Upper lobe of right lung (tissue), 1 donor: ENCODE results near the gene ADGRG6. TPM values are rescaled to one million over a fixed set of nuclear protein-coding genes. Genes with fewer than 3 reads are reported as not detected.

Experiments used
- ATAC-seq: fragments of 200-7000 bp; cut with Tn5 transposase; one replicate; pipeline ENCODE4 v1.9.1; 2020; ENCODE audit warnings: mild to moderate bottlenecking, moderate library complexity
- DNase-seq: peaks from one replicate; pipeline ENCODE4 v3.0.0-alpha.2; 2020
- H3K27ac ChIP-seq: fragments of 200-600 bp; one replicate; pipeline ENCODE4 v1.8.0; 2022
- H3K27me3 ChIP-seq: fragments of 200-600 bp; one replicate; pipeline ENCODE4 v1.8.0; 2022; ENCODE audit warnings: mild to moderate bottlenecking
- H3K36me3 ChIP-seq: fragments of 200-600 bp; one replicate; pipeline ENCODE4 v1.8.0; 2022
- H3K4me1 ChIP-seq: fragments of 200-600 bp; one replicate; pipeline ENCODE4 v1.8.0; 2022
- H3K4me3 ChIP-seq: fragments of 200-600 bp; one replicate; pipeline ENCODE4 v1.8.0; 2022; ENCODE audit warnings: mild to moderate bottlenecking
- H3K9me3 ChIP-seq: fragments of 200-600 bp; one replicate; pipeline ENCODE4 v1.8.0; 2022
- intact Hi-C: fragments of 100-400 bp; cut with DNase I; formaldehyde crosslinking; loops from one replicate; pipeline ENCODE4 v1.11.0; 2022
- total RNA-seq: library from RNA; stranded (reverse); fragmentation: NEBNext Ultra II Directional; extraction: Animal tissue kit (Norgen Biotek cat#: 25700); gene quantifications from one replicate; pipeline ENCODE4 v1.2.1, GENCODE V29; 2021
- TF ChIP-seq, protein P1 (sequence below): fragments of 200-600 bp; IDR thresholded peaks from one replicate; pipeline ENCODE4 v1.8.0; 2022; ENCODE audit warnings: antibody characterized with exemption
- donor health status: DM: no; HTN: yes; CAD: no; lungs with severe emphysema.

The ADGRG6 gene
- total RNA-seq, 1 donor from 2014 or later, result 47.6 TPM

DNA sequence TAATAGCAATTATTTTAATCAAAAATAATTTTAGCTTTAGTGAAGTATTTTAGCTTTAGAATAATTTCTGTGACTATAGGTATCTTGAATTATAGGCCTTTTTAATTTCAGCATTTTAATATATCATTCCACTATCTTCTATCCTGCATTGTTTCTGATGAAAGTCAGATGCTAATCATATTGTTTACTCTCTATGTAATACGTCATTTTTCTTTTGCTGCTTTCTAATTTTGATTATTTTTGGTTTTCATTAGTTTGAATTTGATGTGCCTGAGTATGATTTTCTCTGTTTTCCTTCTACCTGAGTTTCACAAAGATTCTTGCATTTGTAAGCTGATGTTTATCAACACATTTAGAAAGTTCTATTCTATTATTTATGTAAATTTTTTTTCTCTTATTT, 17.4 kb upstream of the ADGRG6 start:
- ATAC-seq (no peak), DNase-seq (no peak)
- Histone ChIP-seq H3K4me1 (no peaks in the 10 kb centered on the region), H3K4me3 (no peak overlapping the region), H3K36me3 (no peaks in the 10 kb centered on the region), H3K27me3 (no peaks in the 10 kb centered on the region), H3K9me3 (peaks cover 5% of the 10 kb centered on the region), H3K27ac (no peak overlapping the region)
- intact Hi-C loops, result no loop called here
- TF ChIP-seq, protein P1, sequence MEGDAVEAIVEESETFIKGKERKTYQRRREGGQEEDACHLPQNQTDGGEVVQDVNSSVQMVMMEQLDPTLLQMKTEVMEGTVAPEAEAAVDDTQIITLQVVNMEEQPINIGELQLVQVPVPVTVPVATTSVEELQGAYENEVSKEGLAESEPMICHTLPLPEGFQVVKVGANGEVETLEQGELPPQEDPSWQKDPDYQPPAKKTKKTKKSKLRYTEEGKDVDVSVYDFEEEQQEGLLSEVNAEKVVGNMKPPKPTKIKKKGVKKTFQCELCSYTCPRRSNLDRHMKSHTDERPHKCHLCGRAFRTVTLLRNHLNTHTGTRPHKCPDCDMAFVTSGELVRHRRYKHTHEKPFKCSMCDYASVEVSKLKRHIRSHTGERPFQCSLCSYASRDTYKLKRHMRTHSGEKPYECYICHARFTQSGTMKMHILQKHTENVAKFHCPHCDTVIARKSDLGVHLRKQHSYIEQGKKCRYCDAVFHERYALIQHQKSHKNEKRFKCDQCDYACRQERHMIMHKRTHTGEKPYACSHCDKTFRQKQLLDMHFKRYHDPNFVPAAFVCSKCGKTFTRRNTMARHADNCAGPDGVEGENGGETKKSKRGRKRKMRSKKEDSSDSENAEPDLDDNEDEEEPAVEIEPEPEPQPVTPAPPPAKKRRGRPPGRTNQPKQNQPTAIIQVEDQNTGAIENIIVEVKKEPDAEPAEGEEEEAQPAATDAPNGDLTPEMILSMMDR, result no peak

DNA sequence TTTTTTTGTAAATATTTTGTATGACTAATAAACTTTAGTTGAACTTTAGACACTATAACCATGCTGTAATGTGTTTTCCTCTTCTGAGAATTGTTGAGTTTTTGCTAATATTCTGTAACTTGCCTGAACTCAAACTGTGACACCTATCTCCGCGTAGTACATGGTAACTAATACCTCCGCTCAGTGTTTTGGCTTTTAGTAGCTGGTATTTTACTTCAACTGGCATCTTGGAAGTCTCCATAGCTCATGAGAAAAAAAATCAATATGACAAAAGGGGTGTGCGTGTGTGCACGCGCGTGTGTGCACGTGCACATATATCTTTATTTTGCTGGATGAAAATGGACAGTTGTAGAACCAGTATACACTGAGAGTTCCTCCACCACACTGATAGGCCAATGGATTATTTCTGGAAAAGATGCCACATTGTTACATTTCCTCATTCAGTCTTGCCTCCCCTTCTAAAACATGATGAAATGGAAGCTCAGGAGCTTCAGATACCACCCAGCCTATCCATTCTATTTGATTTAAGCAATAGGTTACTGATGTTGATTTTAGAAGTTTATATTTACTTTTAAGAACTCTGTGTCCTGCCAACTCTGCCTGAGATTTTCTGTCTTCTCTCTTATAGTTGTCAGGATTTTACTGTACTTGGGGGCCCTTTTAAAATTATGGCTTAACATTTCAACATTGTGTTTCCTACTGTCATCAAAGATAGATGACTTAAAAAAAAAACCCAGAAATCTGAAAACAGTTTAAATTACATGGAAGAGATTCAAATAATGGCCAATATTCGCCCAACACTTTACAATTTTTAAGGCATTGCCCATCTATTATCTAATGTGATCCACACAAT, 16.3 kb upstream of the ADGRG6 start:
- Histone ChIP-seq H3K9me3 (peaks cover 5% of the 10 kb centered on the region), H3K4me3 (no peak overlapping the region), H3K36me3 (no peaks in the 10 kb centered on the region), H3K4me1 (no peaks in the 10 kb centered on the region), H3K27me3 (no peaks in the 10 kb centered on the region), H3K27ac (no peak overlapping the region)
- TF ChIP-seq, protein P1, result no peak
- intact Hi-C loops, result no loop called here
- ATAC-seq (no peak), DNase-seq (no peak)

DNA sequence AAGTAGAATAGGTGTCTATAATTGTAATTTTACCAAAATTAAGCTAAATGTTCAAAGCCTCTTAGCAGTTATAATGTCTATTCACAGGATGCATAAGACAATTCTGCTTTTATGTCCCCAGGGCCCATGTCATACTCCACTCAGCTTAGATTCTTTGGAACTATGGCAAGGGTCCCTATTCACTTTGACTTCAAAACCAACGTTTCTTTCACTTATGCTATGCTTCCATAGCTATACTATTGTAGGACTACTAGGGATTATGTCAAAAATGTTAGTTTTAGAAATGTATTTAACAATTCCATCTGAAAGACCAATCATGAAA, 15.8 kb upstream of the ADGRG6 start:
- TF ChIP-seq, protein P1, result no peak
- H3K27me3 ChIP-seq, result no peaks in the 10 kb centered on the region
- H3K36me3 ChIP-seq, result no peaks in the 10 kb centered on the region
- H3K4me3 ChIP-seq, result no peak overlapping the region
- intact Hi-C loops, result no loop called here
- no peak overlapping the region for H3K27ac ChIP-seq
- ATAC-seq, result no peak
- H3K9me3 ChIP-seq, result peaks cover 4% of the 10 kb centered on the region
- no peak for DNase-seq
- no peaks in the 10 kb centered on the region for H3K4me1 ChIP-seq

DNA sequence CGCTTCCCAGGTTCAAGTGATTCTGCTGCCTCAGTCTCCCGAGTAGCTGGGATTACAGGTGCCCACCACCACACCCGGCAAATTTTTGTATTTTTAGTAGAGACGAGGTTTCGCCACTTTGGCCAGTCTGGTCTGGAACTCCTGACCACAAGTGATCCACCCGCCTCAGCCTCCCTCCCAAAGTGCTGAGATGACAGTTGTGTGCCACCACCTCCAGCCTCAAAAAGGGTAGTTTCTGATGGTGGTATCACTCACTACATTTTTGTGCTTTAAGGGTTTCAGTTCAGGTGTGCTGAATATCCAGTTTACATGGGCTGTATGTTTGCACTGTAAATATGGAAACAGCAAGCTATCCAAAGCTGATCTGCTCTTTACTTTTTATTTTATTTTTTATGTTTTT, 12.1 kb upstream of the ADGRG6 start:
- intact Hi-C loops, result no loop called here
- Histone ChIP-seq H3K27ac (no peak overlapping the region), H3K36me3 (no peaks in the 10 kb centered on the region), H3K4me3 (no peak overlapping the region), H3K27me3 (no peaks in the 10 kb centered on the region), H3K4me1 (no peaks in the 10 kb centered on the region), H3K9me3 (no peaks in the 10 kb centered on the region)
- DNase-seq (no peak), ATAC-seq (no peak)
- TF ChIP-seq, protein P1, result no peak

DNA sequence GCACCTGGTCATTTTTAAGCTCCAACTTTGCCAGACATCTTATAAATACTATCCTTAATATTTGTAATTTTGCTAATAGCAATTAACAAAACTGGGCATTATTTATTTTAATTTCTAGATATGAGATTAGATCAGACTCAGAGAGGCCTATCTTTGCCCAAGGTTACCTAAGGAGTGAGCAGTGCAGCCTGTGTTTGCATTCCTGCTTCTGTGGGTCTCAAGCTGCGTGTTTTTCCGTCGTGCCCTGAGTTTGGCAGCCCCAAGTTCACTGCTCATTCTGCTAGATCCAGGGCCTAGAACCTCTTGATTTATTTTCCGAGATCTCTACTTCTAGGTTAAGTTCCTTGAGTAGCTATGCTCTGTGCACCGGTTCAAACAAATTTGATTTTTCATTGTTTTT, 11.0 kb upstream of the ADGRG6 start:
- H3K9me3 ChIP-seq, result no peaks in the 10 kb centered on the region
- no peak overlapping the region for H3K27ac ChIP-seq
- TF ChIP-seq, protein P1, result no peak
- intact Hi-C loops, result no loop called here
- ATAC-seq (no peak), DNase-seq (no peak)
- H3K36me3 ChIP-seq, result no peaks in the 10 kb centered on the region
- H3K4me1 ChIP-seq, result no peaks in the 10 kb centered on the region
- H3K4me3 ChIP-seq, result no peak overlapping the region
- H3K27me3 ChIP-seq, result no peaks in the 10 kb centered on the region

DNA sequence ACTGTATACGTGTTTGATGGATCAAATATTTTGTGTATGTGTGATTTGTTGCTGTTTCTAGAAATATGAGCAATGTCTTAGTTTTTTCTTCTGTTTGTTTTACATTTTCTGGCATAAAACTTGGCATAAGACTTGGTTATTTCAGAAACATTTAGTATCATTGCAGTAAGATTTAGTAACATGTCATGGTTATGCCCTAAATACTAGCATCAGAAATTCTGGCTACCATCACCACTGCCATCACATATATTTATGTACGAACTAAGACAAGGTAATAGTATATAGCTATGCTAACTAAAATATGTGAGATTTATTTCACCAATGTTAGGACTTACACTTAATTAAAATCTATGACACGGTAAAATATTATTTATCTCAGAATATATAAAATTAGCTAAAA, 10.3 kb upstream of the ADGRG6 start:
- intact Hi-C loops, result no loop called here
- Histone ChIP-seq H3K9me3 (no peaks in the 10 kb centered on the region), H3K4me1 (no peaks in the 10 kb centered on the region), H3K27me3 (no peaks in the 10 kb centered on the region), H3K36me3 (no peaks in the 10 kb centered on the region), H3K27ac (no peak overlapping the region), H3K4me3 (no peak overlapping the region)
- ATAC-seq (no peak), DNase-seq (no peak)
- TF ChIP-seq, protein P1, result no peak
